Cardiac fibroblast (primary cell): ENCODE data around the gene HNRNPDL.

Experiments
- DNase-seq, 2 donors: peaks; one replicate each; pipeline versions ENCODE4 v3.0.0 to v3.0.0-alpha.2; 2010; ENCODE audit warnings: low read depth in 2 of 2
- H3K4me3 ChIP-seq, 2 donors: replicated peaks in 1 of 2; 1 replicate in 1 of 2; 2 replicates in 1 of 2; pipeline ENCODE4 v1.5.1; 2011; ENCODE audit warnings: low read depth in 2 of 2, low read length in 2 of 2, mild to moderate bottlenecking in 2 of 2, moderate library complexity in 1 of 2
- CTCF ChIP-seq: IDR thresholded peaks from one replicate; pipeline ENCODE4 v1.5.1; 2011; ENCODE audit warnings: low read depth, mild to moderate bottlenecking, low read length, inconsistent platforms

The HNRNPDL gene

GRCh38 chr4:82428969-82429727 is 1.1 kb downstream of the HNRNPDL start:
- DNase-seq, result peak; percentile 91 to 95
- peak; percentile 44 for TF ChIP-seq CTCF
- H3K4me3 ChIP-seq, result peak overlapping the region; percentile 94 to 95

GRCh38 chr4:82428526-82428968 is 1.7 kb downstream of the HNRNPDL start:
- TF ChIP-seq CTCF, result no peak
- DNase-seq, result no peak
- H3K4me3 ChIP-seq, result peak overlapping the region; percentile 89 to 94

- H3K4me3 ChIP-seq, result no peak overlapping the region
- TF ChIP-seq CTCF, result no peak
- no peak for DNase-seq
Measured at GRCh38 chr4:82425478-82425877, 4.8 kb downstream of the HNRNPDL start.

GRCh38 chr4:82423245-82424054 is 6.8 kb downstream of the HNRNPDL start:
- DNase-seq, result peak; percentile 22 to 71
- no peak for TF ChIP-seq CTCF
- H3K4me3 ChIP-seq, result no peak overlapping the region

- DNase-seq, result no peak
- no peak overlapping the region for H3K4me3 ChIP-seq
- no peak for TF ChIP-seq CTCF
Measured at GRCh38 chr4:82422616-82423015, 7.6 kb downstream of the HNRNPDL start.

- DNase-seq, result no peak
- TF ChIP-seq CTCF, result no peak
- H3K4me3 ChIP-seq, result no peak overlapping the region
Measured at GRCh38 chr4:82421796-82422560, 8.3 kb downstream of the HNRNPDL start.
